ENCODE data around the gene RHPN2. TPM values are rescaled to one million over a fixed set of nuclear protein-coding genes. Genes with fewer than 3 reads are reported as not detected.

The RHPN2 gene
- total and polyA plus RNA-seq, 2 experiments from 2014 or later, result 15.7 to 29.6 TPM

DNA sequence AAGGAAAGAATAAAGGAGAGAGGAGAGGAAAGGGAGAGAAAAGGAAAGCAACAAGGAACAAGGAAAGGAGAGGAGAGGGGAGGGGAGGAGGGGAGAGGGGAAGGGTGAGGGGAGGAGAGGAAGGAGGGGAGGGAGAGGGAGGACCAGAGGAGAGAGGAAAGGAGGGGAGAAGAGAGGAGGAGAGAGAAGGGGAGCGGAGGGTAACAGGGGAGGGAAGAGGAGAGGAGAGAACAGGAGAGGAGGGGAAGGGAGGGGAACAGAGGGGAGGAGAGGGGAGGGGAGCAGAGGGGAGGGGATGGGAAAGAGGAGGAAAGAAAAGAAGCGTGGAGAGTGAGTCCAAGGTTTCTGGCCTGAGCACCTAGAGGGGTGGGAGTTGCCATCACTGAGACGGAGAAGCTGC, 66.0 kb downstream of the RHPN2 start:
- Histone ChIP-seq H4K20me1 (replicated peaks; ENCODE audit: insufficient read depth) (no peaks in the 10 kb centered on the region), H3K79me2 (replicated peaks; ENCODE audit: insufficient read depth) (no peaks in the 10 kb centered on the region), H3K36me3 (ENCODE audit: insufficient read depth) (no peaks in the 10 kb centered on the region), H3F3A (replicated peaks; ENCODE audit: low read depth) (no peaks in the 10 kb centered on the region), H3K4me2 (no peak overlapping the region), H3K27ac (ENCODE audit: low read depth) (no peak overlapping the region), H3K4me1 (ENCODE audit: insufficient read depth) (no peaks in the 10 kb centered on the region), H3K9me2 (ENCODE audit: insufficient read depth) (no peaks in the 10 kb centered on the region), H2AFZ (no peak overlapping the region), H3K27me3 (ENCODE audit: insufficient read depth) (no peaks in the 10 kb centered on the region), H3K4me3 (no peak overlapping the region)
- no peak for TF ChIP-seq ZNF462 (CRISPR knock-in tag; IDR thresholded peaks at IDR 0.05)
- TF ChIP-seq, protein P1, sequence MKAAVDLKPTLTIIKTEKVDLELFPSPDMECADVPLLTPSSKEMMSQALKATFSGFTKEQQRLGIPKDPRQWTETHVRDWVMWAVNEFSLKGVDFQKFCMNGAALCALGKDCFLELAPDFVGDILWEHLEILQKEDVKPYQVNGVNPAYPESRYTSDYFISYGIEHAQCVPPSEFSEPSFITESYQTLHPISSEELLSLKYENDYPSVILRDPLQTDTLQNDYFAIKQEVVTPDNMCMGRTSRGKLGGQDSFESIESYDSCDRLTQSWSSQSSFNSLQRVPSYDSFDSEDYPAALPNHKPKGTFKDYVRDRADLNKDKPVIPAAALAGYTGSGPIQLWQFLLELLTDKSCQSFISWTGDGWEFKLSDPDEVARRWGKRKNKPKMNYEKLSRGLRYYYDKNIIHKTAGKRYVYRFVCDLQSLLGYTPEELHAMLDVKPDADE (IDR thresholded peaks at IDR 0.05), result no peak
- no peak for TF ChIP-seq EZH2phosphoT487 (IDR thresholded peaks at IDR 0.05; ENCODE audit: unreplicated experiment)
- TF ChIP-seq, protein P2, sequence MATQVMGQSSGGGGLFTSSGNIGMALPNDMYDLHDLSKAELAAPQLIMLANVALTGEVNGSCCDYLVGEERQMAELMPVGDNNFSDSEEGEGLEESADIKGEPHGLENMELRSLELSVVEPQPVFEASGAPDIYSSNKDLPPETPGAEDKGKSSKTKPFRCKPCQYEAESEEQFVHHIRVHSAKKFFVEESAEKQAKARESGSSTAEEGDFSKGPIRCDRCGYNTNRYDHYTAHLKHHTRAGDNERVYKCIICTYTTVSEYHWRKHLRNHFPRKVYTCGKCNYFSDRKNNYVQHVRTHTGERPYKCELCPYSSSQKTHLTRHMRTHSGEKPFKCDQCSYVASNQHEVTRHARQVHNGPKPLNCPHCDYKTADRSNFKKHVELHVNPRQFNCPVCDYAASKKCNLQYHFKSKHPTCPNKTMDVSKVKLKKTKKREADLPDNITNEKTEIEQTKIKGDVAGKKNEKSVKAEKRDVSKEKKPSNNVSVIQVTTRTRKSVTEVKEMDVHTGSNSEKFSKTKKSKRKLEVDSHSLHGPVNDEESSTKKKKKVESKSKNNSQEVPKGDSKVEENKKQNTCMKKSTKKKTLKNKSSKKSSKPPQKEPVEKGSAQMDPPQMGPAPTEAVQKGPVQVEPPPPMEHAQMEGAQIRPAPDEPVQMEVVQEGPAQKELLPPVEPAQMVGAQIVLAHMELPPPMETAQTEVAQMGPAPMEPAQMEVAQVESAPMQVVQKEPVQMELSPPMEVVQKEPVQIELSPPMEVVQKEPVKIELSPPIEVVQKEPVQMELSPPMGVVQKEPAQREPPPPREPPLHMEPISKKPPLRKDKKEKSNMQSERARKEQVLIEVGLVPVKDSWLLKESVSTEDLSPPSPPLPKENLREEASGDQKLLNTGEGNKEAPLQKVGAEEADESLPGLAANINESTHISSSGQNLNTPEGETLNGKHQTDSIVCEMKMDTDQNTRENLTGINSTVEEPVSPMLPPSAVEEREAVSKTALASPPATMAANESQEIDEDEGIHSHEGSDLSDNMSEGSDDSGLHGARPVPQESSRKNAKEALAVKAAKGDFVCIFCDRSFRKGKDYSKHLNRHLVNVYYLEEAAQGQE (IDR thresholded peaks at IDR 0.05; ENCODE audit: unreplicated experiment), result no peak
- no peak for TF ChIP-seq ZNF331 (CRISPR knock-in tag; IDR thresholded peaks at IDR 0.05; ENCODE audit: low read depth)
- no peak for TF ChIP-seq POLR2AphosphoS5 (IDR thresholded peaks at IDR 0.05; ENCODE audit: low read depth)
- TF ChIP-seq ZNF114 (CRISPR knock-in tag; IDR thresholded peaks at IDR 0.05), result no peak
- TF ChIP-seq NANOG (IDR thresholded peaks at IDR 0.05; ENCODE audit: borderline replicate concordance), result no peak
- no peak for TF ChIP-seq EZH2 (IDR thresholded peaks at IDR 0.05; ENCODE audit: low read depth, unreplicated experiment)
- TF ChIP-seq, protein P3, sequence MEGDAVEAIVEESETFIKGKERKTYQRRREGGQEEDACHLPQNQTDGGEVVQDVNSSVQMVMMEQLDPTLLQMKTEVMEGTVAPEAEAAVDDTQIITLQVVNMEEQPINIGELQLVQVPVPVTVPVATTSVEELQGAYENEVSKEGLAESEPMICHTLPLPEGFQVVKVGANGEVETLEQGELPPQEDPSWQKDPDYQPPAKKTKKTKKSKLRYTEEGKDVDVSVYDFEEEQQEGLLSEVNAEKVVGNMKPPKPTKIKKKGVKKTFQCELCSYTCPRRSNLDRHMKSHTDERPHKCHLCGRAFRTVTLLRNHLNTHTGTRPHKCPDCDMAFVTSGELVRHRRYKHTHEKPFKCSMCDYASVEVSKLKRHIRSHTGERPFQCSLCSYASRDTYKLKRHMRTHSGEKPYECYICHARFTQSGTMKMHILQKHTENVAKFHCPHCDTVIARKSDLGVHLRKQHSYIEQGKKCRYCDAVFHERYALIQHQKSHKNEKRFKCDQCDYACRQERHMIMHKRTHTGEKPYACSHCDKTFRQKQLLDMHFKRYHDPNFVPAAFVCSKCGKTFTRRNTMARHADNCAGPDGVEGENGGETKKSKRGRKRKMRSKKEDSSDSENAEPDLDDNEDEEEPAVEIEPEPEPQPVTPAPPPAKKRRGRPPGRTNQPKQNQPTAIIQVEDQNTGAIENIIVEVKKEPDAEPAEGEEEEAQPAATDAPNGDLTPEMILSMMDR (conservative IDR thresholded peaks at IDR 0.05; ENCODE audit: low read depth in 2 of 2), result no peak
- no peak for TF ChIP-seq JUNB (IDR thresholded peaks at IDR 0.05; ENCODE audit: unreplicated experiment)
- no peak for TF ChIP-seq CREB1 (CRISPR knock-in tag; IDR thresholded peaks at IDR 0.05; ENCODE audit: low read depth)
- no peak for TF ChIP-seq STAT1 (IDR thresholded peaks at IDR 0.05; ENCODE audit: unreplicated experiment)
- Mint-ChIP-seq H3K9me3 (no peaks in the 10 kb centered on the region), H3K27me3 (ENCODE audit: insufficient read depth, low read depth, poor library complexity) (peaks cover 5% of the 10 kb centered on the region), H3K27ac (no peak overlapping the region), H3K4me3 (no peak overlapping the region), H3K36me3 (ENCODE audit: low read depth) (peaks cover 61% of the 10 kb centered on the region), H3K4me1 (no peaks in the 10 kb centered on the region)
- ATAC-seq (no peak), DNase-seq (ENCODE audit: low spot score) (no peak)
